ENCODE measurements around the gene ZNF358. TPM values are rescaled to one million over a fixed set of nuclear protein-coding genes. Genes with fewer than 3 reads are reported as not detected.
A peak's percentile ranks its signal among the peaks of the same experiment; 100 is the strongest.

Gene ZNF358
- total RNA-seq, 2 experiments from 2014 or later: 5.1 to 5.2 TPM

GRCh38 chr19:7480222-7480969 lies 35.5 kb upstream of the ZNF358 start:
- TF ChIP-seq CTCF (IDR thresholded peaks at IDR 0.05): no peak
- intact Hi-C loops (cut with DNase I, micrococcal nuclease): no loop called here
- Histone ChIP-seq H3K4me1 (ENCODE audit: insufficient read depth, low read length) (peaks cover 8% of the 10 kb centered on the region), H3K36me3 (ENCODE audit: insufficient read depth, low read length) (no peaks in the 10 kb centered on the region), H3K27ac (ENCODE audit: low read depth in 1 of 2, low read length in 2 of 2) (no peak overlapping the region), H3K9me3 (ENCODE audit: control insufficient read depth in 1 of 2, insufficient read depth in 1 of 2, low read length in 2 of 2) (no peaks in the 10 kb centered on the region), H3K27me3 (ENCODE audit: control insufficient read depth in 1 of 2, insufficient read depth in 2 of 2, low read length in 2 of 2) (no peaks in the 10 kb centered on the region), H3K4me3 (ENCODE audit: low read length) (no peak overlapping the region)
- ATAC-seq (ENCODE audit: poor library complexity): no peak
- no peak overlapping the region for H3K4me3 Mint-ChIP-seq
- no peak overlapping the region for H3K27ac Mint-ChIP-seq
- H3K36me3 Mint-ChIP-seq (ENCODE audit: low read depth): no peaks in the 10 kb centered on the region
- ChIA-PET POLR2A (no interaction called here), CTCF (no interaction called here)
- no peak for DNase-seq
- H3K27me3 Mint-ChIP-seq: peaks cover 6% of the 10 kb centered on the region
- no peaks in the 10 kb centered on the region for H3K9me3 Mint-ChIP-seq
- peaks cover 9% of the 10 kb centered on the region for H3K4me1 Mint-ChIP-seq (ENCODE audit: low read depth)

DNA sequence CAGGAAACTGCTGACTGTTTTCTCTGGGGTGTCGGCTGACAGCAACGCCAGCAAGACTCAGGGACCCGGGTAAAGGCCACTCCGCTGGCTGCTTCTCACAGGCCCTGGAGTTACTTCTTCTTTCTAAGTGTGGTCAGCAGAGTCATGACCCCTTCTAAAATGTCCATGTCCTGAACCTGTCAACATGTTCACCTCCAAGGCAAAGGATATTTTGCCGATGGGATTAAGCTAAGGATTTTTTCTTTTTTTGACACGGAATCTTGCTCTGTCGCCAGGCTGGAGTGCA lies 35.0 kb upstream of the ZNF358 start:
- ChIA-PET POLR2A (no interaction called here), CTCF (no interaction called here)
- no peak overlapping the region for H3K4me3 ChIP-seq (ENCODE audit: low read length)

DNA sequence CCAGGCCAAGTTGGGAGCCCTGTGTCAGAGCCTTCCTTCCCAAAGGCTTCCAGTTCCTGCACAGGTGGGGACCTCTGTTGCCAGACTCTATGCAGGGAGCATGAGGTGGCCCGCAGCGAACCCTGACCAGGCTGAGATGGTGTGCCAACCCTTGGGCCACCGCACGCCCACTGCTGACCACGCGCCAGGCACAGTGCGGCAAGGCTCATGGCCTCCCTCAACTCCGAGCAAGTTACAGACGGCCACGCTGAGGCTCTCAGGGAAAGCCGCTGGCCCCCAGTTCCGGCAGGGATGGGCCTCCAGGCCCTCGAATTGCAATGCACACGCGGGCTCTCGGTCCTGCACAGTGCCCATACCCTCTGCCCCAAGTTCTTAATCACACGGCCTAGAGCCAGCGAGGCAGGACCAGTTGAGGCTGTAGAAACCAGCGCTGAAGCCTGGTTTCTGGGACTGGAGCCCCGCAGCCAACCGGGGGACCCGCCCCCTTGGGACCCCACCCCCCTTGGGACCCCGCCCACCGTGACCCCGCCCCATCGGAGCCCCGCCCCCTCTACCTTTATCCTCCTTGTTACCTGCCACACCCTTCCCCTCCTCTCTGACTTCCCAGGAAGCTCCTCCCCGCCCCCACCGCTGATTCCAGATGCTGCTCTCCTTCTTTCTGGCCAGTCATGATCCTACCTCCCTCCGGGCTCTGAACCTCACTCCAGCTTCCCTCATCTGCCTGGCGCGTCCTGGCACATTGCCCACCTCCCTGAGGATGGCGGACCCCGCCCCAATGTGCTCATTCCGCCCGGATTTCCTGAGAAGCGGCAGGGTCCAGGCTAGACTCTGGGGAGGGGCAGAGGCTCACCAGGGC lies 33.1 kb upstream of the ZNF358 start:
- no peak for ATAC-seq (ENCODE audit: poor library complexity)
- DNase-seq: peak in 1 of 14 experiments; percentile 41

More for the DNA sequence above, 35.0 kb upstream of the ZNF358 start:
- Histone ChIP-seq H3K36me3 (ENCODE audit: insufficient read depth, low read length) (no peaks in the 10 kb centered on the region), H3K4me1 (ENCODE audit: insufficient read depth, low read length) (peaks cover 8% of the 10 kb centered on the region), H3K27ac (ENCODE audit: low read depth in 1 of 2, low read length in 2 of 2) (no peak overlapping the region), H3K27me3 (ENCODE audit: control insufficient read depth in 1 of 2, insufficient read depth in 2 of 2, low read length in 2 of 2) (no peaks in the 10 kb centered on the region), H3K9me3 (ENCODE audit: control insufficient read depth in 1 of 2, insufficient read depth in 1 of 2, low read length in 2 of 2) (no peaks in the 10 kb centered on the region)
- H3K9me3 Mint-ChIP-seq: no peaks in the 10 kb centered on the region
- H3K27ac Mint-ChIP-seq: no peak overlapping the region
- peaks cover 9% of the 10 kb centered on the region for H3K4me1 Mint-ChIP-seq (ENCODE audit: low read depth)
- intact Hi-C loops (cut with DNase I, micrococcal nuclease): no loop called here
- ATAC-seq (ENCODE audit: poor library complexity): no peak
- no peak for DNase-seq
- H3K4me3 Mint-ChIP-seq: no peak overlapping the region
- H3K36me3 Mint-ChIP-seq (ENCODE audit: low read depth): no peaks in the 10 kb centered on the region
- H3K27me3 Mint-ChIP-seq: peaks cover 6% of the 10 kb centered on the region
- TF ChIP-seq CTCF (IDR thresholded peaks at IDR 0.05): no peak

More for the DNA sequence above, 33.1 kb upstream of the ZNF358 start:
- Mint-ChIP-seq H3K27ac (peak overlapping the region; percentile 18), H3K27me3 (peaks cover 6% of the 10 kb centered on the region), H3K4me1 (ENCODE audit: low read depth) (peaks cover 9% of the 10 kb centered on the region), H3K9me3 (no peaks in the 10 kb centered on the region), H3K36me3 (ENCODE audit: low read depth) (no peaks in the 10 kb centered on the region), H3K4me3 (peak overlapping the region; percentile 11)
- no peaks in the 10 kb centered on the region for H3K36me3 ChIP-seq (ENCODE audit: insufficient read depth, low read length)
- no peak overlapping the region for H3K4me3 ChIP-seq (ENCODE audit: low read length)
- ChIA-PET CTCF (no interaction called here), POLR2A (no interaction called here)
- H3K9me3 ChIP-seq (ENCODE audit: control insufficient read depth in 1 of 2, insufficient read depth in 1 of 2, low read length in 2 of 2): no peaks in the 10 kb centered on the region
- H3K27me3 ChIP-seq (ENCODE audit: control insufficient read depth in 1 of 2, insufficient read depth in 2 of 2, low read length in 2 of 2): no peaks in the 10 kb centered on the region
- H3K4me1 ChIP-seq (ENCODE audit: insufficient read depth, low read length): peaks cover 8% of the 10 kb centered on the region
- intact Hi-C loops (cut with DNase I, micrococcal nuclease): no loop called here
- no peak for TF ChIP-seq CTCF (IDR thresholded peaks at IDR 0.05)
- no peak overlapping the region for H3K27ac ChIP-seq (ENCODE audit: low read depth in 1 of 2, low read length in 2 of 2)

Measured in CD4-positive, alpha-beta T cell (primary cell).